SH-SY5Y (cell line): Measurements from ENCODE around the gene ZNF182.

Experiments used
- GATA2 ChIP-seq: IDR thresholded peaks from 2 replicates; pipeline ENCODE4 v1.6.1; 2011; ENCODE audit warnings: mild to moderate bottlenecking, low read depth, low read length
- GATA3 ChIP-seq: IDR thresholded peaks from 2 replicates; pipeline ENCODE4 v1.6.1; 2011; ENCODE audit warnings: low read depth, mild to moderate bottlenecking, low read length, moderate library complexity

DNA sequence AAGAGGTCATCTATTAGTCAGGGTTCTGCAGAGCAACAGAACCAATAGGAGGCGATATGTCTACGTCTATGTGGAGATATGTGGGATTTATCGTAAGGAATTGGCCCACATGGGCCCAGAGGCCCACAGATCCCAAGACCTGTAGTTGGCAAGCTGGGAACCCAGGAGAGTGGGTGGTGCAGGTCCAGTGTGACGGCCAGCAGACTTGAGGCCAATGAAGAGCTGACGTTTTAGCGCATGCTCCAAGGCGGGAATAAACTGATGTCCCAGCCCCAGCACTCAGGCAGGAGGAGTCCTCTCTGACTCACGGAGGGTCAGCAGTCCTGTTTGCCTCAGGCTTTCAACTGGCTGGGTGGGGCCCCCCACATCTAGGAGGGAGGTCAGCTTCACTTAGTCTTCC, 24.3 kb upstream of the ZNF182 start:
- TF ChIP-seq GATA2 (no peak), GATA3 (no peak)
